GM21526 (cell line): ENCODE data around the gene VIPR2.

Source experiments
- ATAC-seq: cut with Tn5 transposase; IDR thresholded peaks from one replicate; pipeline ENCODE4 v1.9.1; 2021; ENCODE audit warnings: moderate library complexity; ENCODE audit not compliant: unreplicated experiment, low FRiP score

The VIPR2 gene

GRCh38 chr7:159031135-159031701, 113.4 kb downstream of the VIPR2 start:
- ATAC-seq = no peak

GRCh38 chr7:159030490-159031134, 114.1 kb downstream of the VIPR2 start:
- no peak for ATAC-seq

GRCh38 chr7:159028508-159029401, 115.9 kb downstream of the VIPR2 start:
- ATAC-seq = no peak

- ATAC-seq = no peak
Observed at GRCh38 chr7:159027789-159028507, 116.7 kb downstream of the VIPR2 start.

GRCh38 chr7:159027056-159027788, 117.4 kb downstream of the VIPR2 start:
- ATAC-seq = no peak

- no peak for ATAC-seq
Observed at GRCh38 chr7:159026271-159027055, 118.2 kb downstream of the VIPR2 start.

- ATAC-seq = no peak
Observed at GRCh38 chr7:159025161-159025779, 119.4 kb downstream of the VIPR2 start.

- no peak for ATAC-seq
Observed at GRCh38 chr7:159024280-159024951, 120.3 kb downstream of the VIPR2 start.

GRCh38 chr7:159023746-159024145, 120.9 kb downstream of the VIPR2 start:
- ATAC-seq = no peak

- ATAC-seq = no peak
Observed at GRCh38 chr7:159023206-159023605, 121.5 kb downstream of the VIPR2 start.

GRCh38 chr7:159022238-159022993, 122.3 kb downstream of the VIPR2 start:
- no peak for ATAC-seq

- ATAC-seq = no peak
Observed at GRCh38 chr7:159020987-159021386, 123.7 kb downstream of the VIPR2 start.

- no peak for ATAC-seq
Observed at GRCh38 chr7:159019111-159019510, 125.6 kb downstream of the VIPR2 start.

- ATAC-seq = no peak
Observed at GRCh38 chr7:159017741-159018140, 126.9 kb downstream of the VIPR2 start.

GRCh38 chr7:159017210-159017609, 127.5 kb downstream of the VIPR2 start:
- no peak for ATAC-seq

GRCh38 chr7:159016591-159016990, 128.1 kb downstream of the VIPR2 start:
- no peak for ATAC-seq

GRCh38 chr7:159015454-159016410, 128.9 kb downstream of the VIPR2 start:
- ATAC-seq = no peak
